ENCODE data around the gene QKI.

The QKI gene

GRCh38 chr6:163612200-163612599 is 197.7 kb downstream of the QKI start:
- TF ChIP-seq REST (IDR thresholded peaks at IDR 0.05; ENCODE audit: insufficient replicate concordance, low read depth) (no peak), GABPA (IDR thresholded peaks at IDR 0.05; ENCODE audit: low read depth) (no peak)
- DNase-seq (ENCODE audit: low read depth in 1 of 2, low spot score in 1 of 2): no peak
- no peaks in the 10 kb centered on the region for H3K27me3 ChIP-seq (ENCODE audit: insufficient read depth, poor library complexity, severe bottlenecking)
- H3K4me3 ChIP-seq (replicated peaks; ENCODE audit: insufficient read depth, low read length): no peak overlapping the region
- H3K27ac ChIP-seq (replicated peaks): no peak overlapping the region

DNA sequence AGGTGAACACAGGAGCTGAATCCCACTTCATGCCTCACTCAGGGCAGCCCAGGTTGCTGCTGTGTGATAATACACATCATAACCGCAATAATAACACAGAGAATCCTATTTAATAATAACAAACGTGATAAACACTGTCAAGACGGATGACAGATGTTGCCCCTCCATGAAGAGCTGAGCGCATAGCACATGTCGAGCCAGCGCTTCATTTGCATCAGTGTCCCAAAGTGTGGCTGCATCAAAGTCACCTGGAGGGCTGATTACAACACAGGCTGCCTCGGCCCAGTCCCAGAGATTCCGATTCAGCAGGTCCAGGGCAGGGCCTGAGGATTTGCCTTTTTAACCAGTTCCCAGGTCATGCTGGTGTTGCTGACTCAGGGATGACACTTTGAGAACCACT is 198.5 kb downstream of the QKI start:
- DNase-seq (ENCODE audit: low read depth in 1 of 2, low spot score in 1 of 2): no peak
- H3K27ac ChIP-seq (replicated peaks): no peak overlapping the region
- no peak overlapping the region for H3K4me3 ChIP-seq (replicated peaks; ENCODE audit: insufficient read depth, low read length)
- H3K27me3 ChIP-seq (ENCODE audit: insufficient read depth, poor library complexity, severe bottlenecking): no peaks in the 10 kb centered on the region
- no peak for TF ChIP-seq POLR2AphosphoS5 (IDR thresholded peaks at IDR 0.05; ENCODE audit: low read depth)
- TF ChIP-seq SPI1 (IDR thresholded peaks at IDR 0.05; ENCODE audit: borderline replicate concordance, low read depth): no peak
- TF ChIP-seq, protein P1, sequence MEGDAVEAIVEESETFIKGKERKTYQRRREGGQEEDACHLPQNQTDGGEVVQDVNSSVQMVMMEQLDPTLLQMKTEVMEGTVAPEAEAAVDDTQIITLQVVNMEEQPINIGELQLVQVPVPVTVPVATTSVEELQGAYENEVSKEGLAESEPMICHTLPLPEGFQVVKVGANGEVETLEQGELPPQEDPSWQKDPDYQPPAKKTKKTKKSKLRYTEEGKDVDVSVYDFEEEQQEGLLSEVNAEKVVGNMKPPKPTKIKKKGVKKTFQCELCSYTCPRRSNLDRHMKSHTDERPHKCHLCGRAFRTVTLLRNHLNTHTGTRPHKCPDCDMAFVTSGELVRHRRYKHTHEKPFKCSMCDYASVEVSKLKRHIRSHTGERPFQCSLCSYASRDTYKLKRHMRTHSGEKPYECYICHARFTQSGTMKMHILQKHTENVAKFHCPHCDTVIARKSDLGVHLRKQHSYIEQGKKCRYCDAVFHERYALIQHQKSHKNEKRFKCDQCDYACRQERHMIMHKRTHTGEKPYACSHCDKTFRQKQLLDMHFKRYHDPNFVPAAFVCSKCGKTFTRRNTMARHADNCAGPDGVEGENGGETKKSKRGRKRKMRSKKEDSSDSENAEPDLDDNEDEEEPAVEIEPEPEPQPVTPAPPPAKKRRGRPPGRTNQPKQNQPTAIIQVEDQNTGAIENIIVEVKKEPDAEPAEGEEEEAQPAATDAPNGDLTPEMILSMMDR (IDR thresholded peaks at IDR 0.05; ENCODE audit: insufficient read depth, low read length): no peak
- TF ChIP-seq REST (IDR thresholded peaks at IDR 0.05; ENCODE audit: insufficient replicate concordance, low read depth): no peak
- no peak for TF ChIP-seq GABPA (IDR thresholded peaks at IDR 0.05; ENCODE audit: low read depth)

DNA sequence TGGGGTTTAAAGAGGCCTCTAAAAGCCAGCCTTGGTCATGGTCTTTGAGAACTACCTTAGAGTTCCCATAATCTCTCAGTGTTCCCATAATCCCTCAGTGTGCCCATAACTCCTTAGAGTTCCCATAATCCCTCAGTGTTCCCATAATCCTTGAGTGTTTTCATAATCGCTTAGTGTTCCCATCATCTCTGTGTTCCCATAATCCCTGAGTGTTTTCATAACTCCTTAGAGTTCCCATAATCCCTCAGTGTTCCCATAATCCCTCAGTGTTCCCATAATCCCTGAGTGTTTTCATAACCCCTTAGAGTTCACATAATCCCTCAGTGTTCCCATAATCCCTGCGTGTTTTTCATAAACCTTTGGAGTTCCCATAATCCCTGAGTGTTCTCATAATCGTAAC is 199.2 kb downstream of the QKI start:
- no peak overlapping the region for H3K27ac ChIP-seq (replicated peaks)
- H3K4me3 ChIP-seq (replicated peaks; ENCODE audit: insufficient read depth, low read length): no peak overlapping the region
- DNase-seq (ENCODE audit: low read depth in 1 of 2, low spot score in 1 of 2): no peak
- H3K27me3 ChIP-seq (ENCODE audit: insufficient read depth, poor library complexity, severe bottlenecking): no peaks in the 10 kb centered on the region
- no peak for TF ChIP-seq POLR2AphosphoS5 (IDR thresholded peaks at IDR 0.05; ENCODE audit: low read depth)
- TF ChIP-seq SPI1 (IDR thresholded peaks at IDR 0.05; ENCODE audit: borderline replicate concordance, low read depth): no peak
- TF ChIP-seq GABPA (IDR thresholded peaks at IDR 0.05; ENCODE audit: low read depth): no peak

DNA sequence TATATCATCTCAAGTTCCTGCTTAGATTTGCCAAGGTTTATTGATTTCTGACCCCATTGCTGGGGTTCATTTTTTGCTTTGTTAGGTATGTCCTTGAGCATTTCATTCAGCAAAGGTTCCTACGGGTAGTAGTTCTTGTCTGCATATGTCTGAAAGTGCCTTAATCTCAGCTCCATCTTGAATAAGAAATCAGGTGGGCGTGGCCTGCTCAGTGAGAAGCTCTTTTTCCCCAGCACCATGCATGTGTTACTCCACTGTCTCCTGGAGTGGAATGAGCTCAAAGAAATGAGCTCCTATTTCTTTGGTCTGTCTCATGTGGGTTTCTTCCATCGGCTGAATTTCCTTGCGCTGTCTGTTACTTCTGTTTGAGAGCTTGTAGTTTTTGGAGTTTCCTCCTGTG is 201.9 kb downstream of the QKI start:
- DNase-seq (ENCODE audit: low read depth in 1 of 2, low spot score in 1 of 2): no peak
- TF ChIP-seq, protein P1 (IDR thresholded peaks at IDR 0.05; ENCODE audit: insufficient read depth, low read length): no peak
- TF ChIP-seq GABPA (IDR thresholded peaks at IDR 0.05; ENCODE audit: low read depth) (no peak), POLR2AphosphoS5 (IDR thresholded peaks at IDR 0.05; ENCODE audit: low read depth) (no peak), REST (IDR thresholded peaks at IDR 0.05; ENCODE audit: insufficient replicate concordance, low read depth) (no peak), SPI1 (IDR thresholded peaks at IDR 0.05; ENCODE audit: borderline replicate concordance, low read depth) (no peak)
- Histone ChIP-seq H3K27ac (replicated peaks) (no peak overlapping the region), H3K4me3 (replicated peaks; ENCODE audit: insufficient read depth, low read length) (no peak overlapping the region), H3K27me3 (ENCODE audit: insufficient read depth, poor library complexity, severe bottlenecking) (no peaks in the 10 kb centered on the region)

All from HL-60 (cell line).